Adipose tissue (tissue), 3 donors: ENCODE data around the gene SPATA17. TPM values are rescaled to one million over a fixed set of nuclear protein-coding genes. Genes with fewer than 3 reads are reported as not detected.
"Not testable (repeated sequence)": the region's sequence is repeated elsewhere in the genome, so short reads cannot be mapped to it uniquely, and the experiment has no call there.

Experiments
- H3K27ac ChIP-seq: one replicate; pipeline ENCODE4 v1.5.1; 2013; ENCODE audit warnings: low read depth, low read length
- WGBS, 3 donors: extraction: QIAGEN DNeasy Blood & Tissue Kit; methylation state at CpG; one replicate each; pipeline ENCODE4 v1.1.7; 2013; 5-methylcytosine and 5-hydroxymethylcytosine counted together
- polyA plus RNA-seq, 3 donors: library from polyadenylated mRNA; stranded (reverse); fragments of 200-250 nt; gene quantifications; one replicate each; pipeline ENCODE4 v1.2.3, GENCODE V29; 2013
- donor health status: healthy with polysubstance abuse.
- donor health status: Bipolar disorder and iron deficiency.
- donor health status: healthy.

The SPATA17 gene
- under 1 TPM; 0.06 to 0.34 (median 0.21) TPM for polyA plus RNA-seq

- 1% methylated on average over 42 of the region's 42 CpGs for WGBS, 3 donors
Observed at GRCh38 chr1:217630711-217631591, at the start of gene SPATA17, which contains the start of gene GPATCH2. TSS of gene SPATA17 (plus strand) at chr1:217631344. CDS start at chr1:217631379, 35 bp downstream. TSS of gene GPATCH2 (minus strand) at chr1:217631090. CDS start at chr1:217630971, 119 bp downstream.

GRCh38 chr1:217584286-217584811 is 46.8 kb upstream of the SPATA17 start:
- WGBS, 3 donors = 94 to 99% (median 98%) methylated on average over 5 of the region's 5 CpGs
- H3K27ac ChIP-seq = not testable (repeated sequence)

More at GRCh38 chr1:217630711-217631591, at the start of gene SPATA17, which contains the start of gene GPATCH2:
- peak within 1 kb of the TSS; percentile 21 for H3K27ac ChIP-seq

GRCh38 chr1:217585577-217585976 is 45.6 kb upstream of the SPATA17 start:
- no peak overlapping the region for H3K27ac ChIP-seq
- 58 to 96% (median 61%) methylated on average over 2 of the region's 2 CpGs for WGBS, 3 donors

GRCh38 chr1:217586586-217586985 is 44.6 kb upstream of the SPATA17 start:
- H3K27ac ChIP-seq = no peak overlapping the region
- WGBS, 3 donors = 78 to 85% (median 84%) methylated on average over 4 of the region's 4 CpGs

- WGBS, 3 donors = 82 to 94% (median 89%) methylated on average over 2 of the region's 2 CpGs
Observed at GRCh38 chr1:217590598-217590997, 40.5 kb upstream of the SPATA17 start.

GRCh38 chr1:217599154-217599553 is 32.0 kb upstream of the SPATA17 start:
- H3K27ac ChIP-seq = no peak overlapping the region
- WGBS, 3 donors = 63 to 80% (median 65%) methylated on average over 2 of the region's 2 CpGs

More at GRCh38 chr1:217590598-217590997, 40.5 kb upstream of the SPATA17 start:
- H3K27ac ChIP-seq = no peak overlapping the region

GRCh38 chr1:217602380-217602779 is 28.8 kb upstream of the SPATA17 start:
- H3K27ac ChIP-seq = no peak overlapping the region

- H3K27ac ChIP-seq = no peak overlapping the region
- 78 to 93% (median 83%) methylated on average over 1 of the region's 1 CpG for WGBS, 3 donors
Observed at GRCh38 chr1:217605390-217605789, 25.8 kb upstream of the SPATA17 start.

GRCh38 chr1:217614200-217614712 is 16.9 kb upstream of the SPATA17 start:
- H3K27ac ChIP-seq = no peak overlapping the region
- WGBS, 3 donors = 74 to 84% (median 79%) methylated on average over 3 of the region's 3 CpGs

- H3K27ac ChIP-seq = no peak overlapping the region
- WGBS, 3 donors = 54 to 80% (median 57%) methylated on average over 1 of the region's 1 CpG
Observed at GRCh38 chr1:217617126-217617525, 14.0 kb upstream of the SPATA17 start.

GRCh38 chr1:217620814-217621213 is 10.3 kb upstream of the SPATA17 start:
- no peak overlapping the region for H3K27ac ChIP-seq
- 87 to 95% (median 89%) methylated on average over 4 of the region's 4 CpGs for WGBS, 3 donors

GRCh38 chr1:217622042-217622441 is 9.1 kb upstream of the SPATA17 start:
- no peak overlapping the region for H3K27ac ChIP-seq
- 93 to 95% (median 93%) methylated on average over 3 of the region's 3 CpGs for WGBS, 3 donors

- WGBS, 3 donors = 93 to 98% (median 95%) methylated on average over 2 of the region's 2 CpGs
Observed at GRCh38 chr1:217626321-217626720, 4.8 kb upstream of the SPATA17 start.

GRCh38 chr1:217627431-217627830 is 3.7 kb upstream of the SPATA17 start:
- no peak overlapping the region for H3K27ac ChIP-seq
- 16 to 26% (median 20%) methylated on average over 3 of the region's 3 CpGs for WGBS, 3 donors

More at GRCh38 chr1:217626321-217626720, 4.8 kb upstream of the SPATA17 start:
- H3K27ac ChIP-seq = no peak overlapping the region

GRCh38 chr1:217642455-217642854 is 11.3 kb downstream of the SPATA17 start:
- H3K27ac ChIP-seq = no peak overlapping the region
- whole genome bisulfite sequencing, 3 donors = 65 to 68% (median 68%) methylated on average over 6 of the region's 6 CpGs

GRCh38 chr1:217647791-217648190 is 16.6 kb downstream of the SPATA17 start:
- WGBS, 3 donors = 88 to 91% (median 90%) methylated on average over 13 of the region's 13 CpGs

GRCh38 chr1:217650674-217651073 is 19.5 kb downstream of the SPATA17 start:
- no peak overlapping the region for H3K27ac ChIP-seq
- 90 to 94% (median 94%) methylated on average over 4 of the region's 4 CpGs for WGBS, 3 donors

More at GRCh38 chr1:217647791-217648190, 16.6 kb downstream of the SPATA17 start:
- H3K27ac ChIP-seq = no peak overlapping the region

- WGBS, 3 donors = 58 to 65% (median 61%) methylated on average over 5 of the region's 5 CpGs
- no peak overlapping the region for H3K27ac ChIP-seq
Observed at GRCh38 chr1:217660353-217661062, 29.4 kb downstream of the SPATA17 start.

GRCh38 chr1:217661407-217661806 is 30.3 kb downstream of the SPATA17 start:
- no peak overlapping the region for H3K27ac ChIP-seq
